ENCODE results near the gene SLC12A8. TPM values are rescaled to one million over a fixed set of nuclear protein-coding genes. Genes with fewer than 3 reads are reported as not detected.

The SLC12A8 gene
- total RNA-seq, 1 donor from 2014 or later: 13.6 TPM

- H3K4me3 ChIP-seq (ENCODE audit: low read depth, low read length): no peak overlapping the region
- no peaks in the 10 kb centered on the region for H3K27me3 ChIP-seq (ENCODE audit: control insufficient read depth, insufficient read depth, low read length)
- DNase-seq (ENCODE audit: low read depth): no peak
- no peak for TF ChIP-seq CTCF (IDR thresholded peaks at IDR 0.05; ENCODE audit: insufficient read depth, low read length, poor library complexity, severe bottlenecking)
- peaks cover 2% of the 10 kb centered on the region for H3K36me3 ChIP-seq (ENCODE audit: control insufficient read depth, insufficient read depth, low read length)
Observed at GRCh38 chr3:125033135-125033534, 179.4 kb downstream of the SLC12A8 start.

- Histone ChIP-seq H3K27me3 (ENCODE audit: control insufficient read depth, insufficient read depth, low read length) (no peaks in the 10 kb centered on the region), H3K36me3 (ENCODE audit: control insufficient read depth, insufficient read depth, low read length) (peaks cover 2% of the 10 kb centered on the region), H3K4me3 (ENCODE audit: low read depth, low read length) (no peak overlapping the region)
- no peak for DNase-seq (ENCODE audit: low read depth)
- no peak for TF ChIP-seq CTCF (IDR thresholded peaks at IDR 0.05; ENCODE audit: insufficient read depth, low read length, poor library complexity, severe bottlenecking)
Observed at GRCh38 chr3:125032683-125033082, 179.9 kb downstream of the SLC12A8 start.

Other genes with a start within 250 kb of the SLC12A8 start
- 16.8 and 17.4 TPM in 2 replicates for gene HEG1, start 156.8 kb downstream of the SLC12A8 start, total RNA-seq
- 21.4 and 22.8 TPM in 2 replicates for gene ZNF148, start 162.6 kb upstream of the SLC12A8 start, total RNA-seq